Breast epithelium (tissue), 3 donors: ENCODE data around the gene PDXP.

Source experiments
- POLR2A ChIP-seq: fragments of 450-650 bp; IDR thresholded peaks from one replicate; pipeline ENCODE4 v1.6.1; 2016; ENCODE audit warnings: antibody characterized with exemption, mild to moderate bottlenecking, moderate library complexity
- TF ChIP-seq, protein P1 (sequence below), 3 donors: fragments of 450-650 bp; IDR thresholded peaks; one replicate each; pipeline ENCODE4 v1.5.1; 2016 to 2017; ENCODE audit warnings: antibody characterized with exemption in 3 of 3, mild to moderate bottlenecking in 3 of 3, moderate library complexity in 3 of 3

DNA sequence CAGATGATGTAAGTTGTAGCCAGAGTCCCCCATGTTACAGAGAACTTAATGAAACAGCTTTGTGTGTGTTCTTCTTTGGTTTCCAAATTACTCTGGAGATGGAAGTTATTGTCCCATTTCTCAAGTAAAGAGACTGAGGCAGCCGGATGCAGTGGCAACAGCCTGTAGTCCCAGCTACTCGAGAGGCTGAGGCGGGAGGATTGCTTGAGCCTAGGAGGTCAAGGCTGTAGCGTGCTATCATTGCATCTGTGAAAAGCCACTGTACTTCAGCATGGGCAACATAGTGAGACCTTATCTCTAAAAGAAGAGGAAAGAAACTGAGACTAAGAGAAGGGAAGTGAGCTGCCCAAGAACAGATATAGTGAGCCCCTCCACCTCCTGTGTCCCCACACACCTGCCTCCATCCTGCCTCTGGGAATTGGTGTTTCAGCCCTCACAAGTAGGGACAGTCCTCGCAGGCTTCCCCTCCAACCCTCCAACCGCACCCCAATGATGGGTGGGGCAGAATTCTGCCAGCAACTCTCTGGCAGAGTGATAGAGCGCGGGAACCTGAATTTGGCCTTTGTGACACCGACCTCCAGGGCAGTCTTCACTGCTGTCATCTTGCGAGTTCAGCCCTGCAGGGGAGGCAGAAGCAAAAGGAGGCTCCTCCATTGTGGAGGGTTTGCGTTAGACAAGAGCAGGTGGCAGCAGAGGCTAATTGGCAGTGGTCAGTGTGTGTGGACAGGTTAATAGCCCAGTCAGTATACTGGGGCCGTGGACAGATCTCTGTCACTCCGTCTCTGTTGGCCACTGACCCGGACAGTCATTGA is 1.6 kb downstream of the PDXP start:
- TF ChIP-seq, protein P1, sequence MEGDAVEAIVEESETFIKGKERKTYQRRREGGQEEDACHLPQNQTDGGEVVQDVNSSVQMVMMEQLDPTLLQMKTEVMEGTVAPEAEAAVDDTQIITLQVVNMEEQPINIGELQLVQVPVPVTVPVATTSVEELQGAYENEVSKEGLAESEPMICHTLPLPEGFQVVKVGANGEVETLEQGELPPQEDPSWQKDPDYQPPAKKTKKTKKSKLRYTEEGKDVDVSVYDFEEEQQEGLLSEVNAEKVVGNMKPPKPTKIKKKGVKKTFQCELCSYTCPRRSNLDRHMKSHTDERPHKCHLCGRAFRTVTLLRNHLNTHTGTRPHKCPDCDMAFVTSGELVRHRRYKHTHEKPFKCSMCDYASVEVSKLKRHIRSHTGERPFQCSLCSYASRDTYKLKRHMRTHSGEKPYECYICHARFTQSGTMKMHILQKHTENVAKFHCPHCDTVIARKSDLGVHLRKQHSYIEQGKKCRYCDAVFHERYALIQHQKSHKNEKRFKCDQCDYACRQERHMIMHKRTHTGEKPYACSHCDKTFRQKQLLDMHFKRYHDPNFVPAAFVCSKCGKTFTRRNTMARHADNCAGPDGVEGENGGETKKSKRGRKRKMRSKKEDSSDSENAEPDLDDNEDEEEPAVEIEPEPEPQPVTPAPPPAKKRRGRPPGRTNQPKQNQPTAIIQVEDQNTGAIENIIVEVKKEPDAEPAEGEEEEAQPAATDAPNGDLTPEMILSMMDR (IDR thresholded peaks at IDR 0.05): no peak
- TF ChIP-seq POLR2A: no peak
